CD14-positive monocyte (primary cell): ENCODE measurements around the gene KIT. TPM values are rescaled to one million over a fixed set of nuclear protein-coding genes. Genes with fewer than 3 reads are reported as not detected.

Source experiments
- DNase-seq, 3 donors: peaks; one replicate each; pipeline ENCODE4 v3.0.0-alpha.2; 2011 to 2022
- H2AFZ ChIP-seq: 2 replicates; pipeline ENCODE4 v1.6.0; 2012; ENCODE audit warnings: mild to moderate bottlenecking, low read depth, low read length, inconsistent platforms; ENCODE audit not compliant: insufficient read depth, poor library complexity, severe bottlenecking
- H3K27ac ChIP-seq, 2 donors: 1 replicate in 1 of 2; 2 replicates in 1 of 2; pipeline ENCODE4 v1.5.1; 2012 to 2013; ENCODE audit warnings: low read length in 2 of 2, control low read depth in 1 of 2, inconsistent platforms in 1 of 2, low read depth in 1 of 2, mild to moderate bottlenecking in 1 of 2
- H3K27me3 ChIP-seq, 2 donors: one replicate each; pipeline versions ENCODE4 v1.6.0 to v1.6.1; 2011 to 2013; ENCODE audit warnings: low read length in 2 of 2; ENCODE audit not compliant: control insufficient read depth in 2 of 2, insufficient read depth in 2 of 2
- H3K36me3 ChIP-seq, 2 donors: replicated peaks in 1 of 2; 1 replicate in 1 of 2; 2 replicates in 1 of 2; pipeline versions ENCODE4 v1.5.1 to v1.6.1; 2012 to 2013; ENCODE audit warnings: low read length in 2 of 2, control low read depth in 1 of 2, inconsistent platforms in 1 of 2, mild to moderate bottlenecking in 1 of 2; ENCODE audit not compliant: insufficient read depth in 2 of 2, control insufficient read depth in 1 of 2
- H3K4me1 ChIP-seq, 2 donors: 1 replicate in 1 of 2; 2 replicates in 1 of 2; pipeline versions ENCODE4 v1.5.1 to v1.6.1; 2012 to 2013; ENCODE audit warnings: low read length in 2 of 2, control low read depth in 1 of 2, inconsistent platforms in 1 of 2, mild to moderate bottlenecking in 1 of 2, moderate library complexity in 1 of 2; ENCODE audit not compliant: insufficient read depth in 2 of 2, control insufficient read depth in 1 of 2
- H3K4me2 ChIP-seq: replicated peaks from 2 replicates; pipeline ENCODE3; 2012; ENCODE audit warnings: low read length, moderate library complexity, mild to moderate bottlenecking; ENCODE audit not compliant: poor library complexity, severe bottlenecking; ENCODE audit errors: extremely low read depth
- H3K4me3 ChIP-seq, 3 experiments: fragments of 200-600 bp in 1 of 3; sonication (generic) in 1 of 3; replicated peaks in 1 of 3; 1 replicate in 2 of 3; 2 replicates in 1 of 3; pipeline ENCODE4 v1.5.1; 2011 to 2013; ENCODE audit warnings: low read length in 3 of 3, mild to moderate bottlenecking in 3 of 3, control low read depth in 2 of 3, low read depth in 2 of 3, inconsistent platforms in 1 of 3, moderate library complexity in 1 of 3
- H3K79me2 ChIP-seq: 2 replicates; pipeline ENCODE4 v1.6.0; 2012; ENCODE audit warnings: mild to moderate bottlenecking, control low read depth, inconsistent platforms, low read length, moderate library complexity; ENCODE audit not compliant: insufficient read depth
- H3K9ac ChIP-seq: 2 replicates; pipeline ENCODE4 v1.6.0; 2017; ENCODE audit warnings: low read length, mild to moderate bottlenecking; ENCODE audit not compliant: insufficient read depth, poor library complexity, severe bottlenecking
- H3K9me3 ChIP-seq, 2 donors: replicated peaks in 1 of 2; 1 replicate in 1 of 2; 2 replicates in 1 of 2; pipeline versions ENCODE4 v1.5.1 to v1.6.1; 2012 to 2013; ENCODE audit warnings: low read length in 2 of 2, control low read depth in 1 of 2; ENCODE audit not compliant: control insufficient read depth in 1 of 2, insufficient read depth in 1 of 2
- H4K20me1 ChIP-seq: 2 replicates; pipeline ENCODE4 v1.6.0; 2012; ENCODE audit warnings: mild to moderate bottlenecking, low read length, control low read depth, moderate library complexity; ENCODE audit not compliant: insufficient read depth
- H3K27ac Mint-ChIP-seq, 7 donors: one replicate each; pipeline ENCODE4 v1.8.0; 2020; ENCODE audit warnings: mild to moderate bottlenecking in 7 of 7, mixed read lengths in 7 of 7, moderate library complexity in 6 of 7, inconsistent platforms in 2 of 7
- H3K27me3 Mint-ChIP-seq, 3 donors: one replicate each; pipeline ENCODE4 v1.8.0; 2021 to 2022; ENCODE audit warnings: low read depth in 3 of 3, mild to moderate bottlenecking in 3 of 3, mixed read lengths in 3 of 3, moderate library complexity in 3 of 3, inconsistent platforms in 1 of 3
- H3K36me3 Mint-ChIP-seq, 2 donors: one replicate each; pipeline ENCODE4 v1.8.0; 2020; ENCODE audit warnings: mixed read lengths in 2 of 2, inconsistent platforms in 1 of 2, mild to moderate bottlenecking in 1 of 2
- H3K4me1 Mint-ChIP-seq: one replicate; pipeline ENCODE4 v1.8.0; 2020; ENCODE audit warnings: mild to moderate bottlenecking, mixed read lengths
- H3K4me3 Mint-ChIP-seq, 2 donors: one replicate each; pipeline ENCODE4 v1.8.0; 2020; ENCODE audit warnings: mild to moderate bottlenecking in 2 of 2, mixed read lengths in 2 of 2, moderate library complexity in 1 of 2
- H3K9me3 Mint-ChIP-seq, 7 donors: one replicate each; pipeline ENCODE4 v1.8.0; 2020 to 2022; ENCODE audit warnings: mixed read lengths in 7 of 7, mild to moderate bottlenecking in 6 of 7, moderate library complexity in 6 of 7, inconsistent platforms in 2 of 7
- CTCF ChIP-seq: fragments of 200-600 bp; IDR thresholded peaks from one replicate; pipeline ENCODE4 v1.8.0; 2022; ENCODE audit warnings: antibody characterized with exemption, mild to moderate bottlenecking
- WGBS: methylation state at CpG from one replicate; pipeline ENCODE4 v1.1.5; 2013; ENCODE audit warnings: missing lambda C conversion rate; ENCODE audit not compliant: insufficient coverage; 5-methylcytosine and 5-hydroxymethylcytosine counted together
- intact Hi-C, 2 donors: fragments of 100-400 bp; cut with micrococcal nuclease; formaldehyde crosslinking; loops; one replicate each; pipeline versions ENCODE4 v1.15.0 to v1.15.1; 2023
- polyA plus RNA-seq, 3 donors: library from polyadenylated mRNA; depleted of rRNA in 1 of 3; unstranded in 2 of 3; stranded (reverse) in 1 of 3; fragments of 300-500 nt in 2 of 3; fragments of >200 nt in 1 of 3; fragmentation: Illumina TruSeq in 2 of 3; gene quantifications; 1 replicate in 2 of 3; 2 replicates in 1 of 3; pipeline ENCODE4 v1.2.3, GENCODE V29; 2012 to 2021

The KIT gene
- polyA plus RNA-seq, 3 donors: not detected

- Mint-ChIP-seq H3K4me1 (peaks cover 28% of the 10 kb centered on the region), H3K27ac (no peak overlapping the region), H3K36me3 (no peaks in the 10 kb centered on the region), H3K27me3 (no peaks in the 10 kb centered on the region), H3K4me3 (no peak overlapping the region), H3K9me3 (no peaks in the 10 kb centered on the region)
- H3K36me3 ChIP-seq: no peaks in the 10 kb centered on the region
- H3K9ac ChIP-seq: no peak overlapping the region
- no peaks in the 10 kb centered on the region for H3K9me3 ChIP-seq
- TF ChIP-seq CTCF: no peak
- H3K4me2 ChIP-seq: no peak overlapping the region
- no peaks in the 10 kb centered on the region for H4K20me1 ChIP-seq
- no peak overlapping the region for H3K27ac ChIP-seq
- no peaks in the 10 kb centered on the region for H3K27me3 ChIP-seq
- no peak overlapping the region for H2AFZ ChIP-seq
- no peaks in the 10 kb centered on the region for H3K79me2 ChIP-seq
- DNase-seq: no peak
- H3K4me1 ChIP-seq: peaks cover 0 to 18% of the 10 kb centered on the region in 2 donors
- H3K4me3 ChIP-seq: no peak overlapping the region
- 95% methylated on average over 4 of the region's 4 CpGs for WGBS
- intact Hi-C loops: no loop called here
These were observed 124.0 kb downstream of the KIT start for GRCh38 chr4:54781756-54782155.

- TF ChIP-seq CTCF: no peak
- 50% methylated on average over 2 of the region's 7 CpGs for WGBS
- no peaks in the 10 kb centered on the region for H3K9me3 Mint-ChIP-seq
- H3K79me2 ChIP-seq: no peaks in the 10 kb centered on the region
- no peaks in the 10 kb centered on the region for H3K36me3 ChIP-seq
- H3K9me3 ChIP-seq: no peaks in the 10 kb centered on the region
- peak overlapping the region; percentile 52 for H2AFZ ChIP-seq
- no peak for DNase-seq
- H3K4me3 ChIP-seq: no peak overlapping the region
- H3K27ac Mint-ChIP-seq: peak overlapping the region in 2 of 7 donors; percentile 25 to 76
- H3K27me3 Mint-ChIP-seq: no peaks in the 10 kb centered on the region
- no peaks in the 10 kb centered on the region for H4K20me1 ChIP-seq
- H3K4me3 Mint-ChIP-seq: peak overlapping the region; percentile 34 to 77
- H3K27ac ChIP-seq: no peak overlapping the region
- no peak overlapping the region for H3K4me2 ChIP-seq
- no peak overlapping the region for H3K9ac ChIP-seq
- peaks cover 28% of the 10 kb centered on the region for H3K4me1 Mint-ChIP-seq
- no peaks in the 10 kb centered on the region for H3K27me3 ChIP-seq
- H3K36me3 Mint-ChIP-seq: no peaks in the 10 kb centered on the region
- H3K4me1 ChIP-seq: peaks cover 0 to 18% of the 10 kb centered on the region in 2 donors
- intact Hi-C loops: no loop called here
These were observed 125.8 kb downstream of the KIT start for GRCh38 chr4:54783402-54784110.
